Sigmoid colon (tissue), 7 donors: Measurements from ENCODE around the gene GSN. TPM values are rescaled to one million over a fixed set of nuclear protein-coding genes. Genes with fewer than 3 reads are reported as not detected.
A peak's percentile ranks its signal among the peaks of the same experiment; 100 is the strongest.

Source experiments
- DNase-seq: peaks from one replicate; pipeline ENCODE4 v3.0.0-alpha.2; 2019
- H3K27ac ChIP-seq, 4 donors: fragments of 200-600 bp; sonication (generic); one replicate each; pipeline ENCODE4 v1.5.1; 2016 to 2019; ENCODE audit warnings: mild to moderate bottlenecking in 1 of 4
- H3K27me3 ChIP-seq, 3 donors: fragments of 200-600 bp; sonication (generic); one replicate each; pipeline ENCODE4 v1.5.1; 2019; ENCODE audit warnings: mild to moderate bottlenecking in 1 of 3
- H3K36me3 ChIP-seq, 4 donors: fragments of 200-600 bp; sonication (generic); one replicate each; pipeline ENCODE4 v1.5.1; 2016 to 2019
- H3K4me1 ChIP-seq, 4 donors: fragments of 200-600 bp; sonication (generic); one replicate each; pipeline ENCODE4 v1.5.1; 2017 to 2019
- H3K4me3 ChIP-seq, 4 donors: fragments of 200-600 bp; sonication (generic); one replicate each; pipeline ENCODE4 v1.5.1; 2017 to 2019; ENCODE audit warnings: mild to moderate bottlenecking in 2 of 4, moderate library complexity in 1 of 4
- H3K9me3 ChIP-seq, 4 donors: fragments of 200-600 bp in 3 of 4; sonication (generic) in 3 of 4; one replicate each; pipeline versions ENCODE4 v1.5.1 to v1.6.1; 2013 to 2019
- CTCF ChIP-seq, 4 experiments: fragments of 450-650 bp in 3 of 4; fragments of 200-600 bp in 1 of 4; IDR thresholded peaks; one replicate each; pipeline ENCODE4 v1.5.1; 2016 to 2019; ENCODE audit warnings: antibody characterized with exemption in 4 of 4, mild to moderate bottlenecking in 3 of 4, moderate library complexity in 2 of 4
- EP300 ChIP-seq, 4 donors: sonication (generic); formaldehyde crosslinking; IDR thresholded peaks; one replicate each; pipeline ENCODE4 v1.6.1; 2017; ENCODE audit warnings: antibody characterized with exemption in 4 of 4
- POLR2A ChIP-seq, 2 donors: fragments of 450-650 bp; IDR thresholded peaks; one replicate each; pipeline ENCODE4 v1.6.1; 2016; ENCODE audit warnings: antibody characterized with exemption in 2 of 2, mild to moderate bottlenecking in 2 of 2, moderate library complexity in 2 of 2
- POLR2AphosphoS5 ChIP-seq, 4 donors: sonication (generic); formaldehyde crosslinking; IDR thresholded peaks; one replicate each; pipeline ENCODE4 v1.6.1; 2017; ENCODE audit warnings: antibody characterized with exemption in 4 of 4
- WGBS, 2 donors: extraction: QIAGEN DNeasy Blood & Tissue Kit; methylation state at CpG; one replicate each; pipeline ENCODE4 v1.1.7; 2013; 5-methylcytosine and 5-hydroxymethylcytosine counted together
- intact Hi-C: fragments of 100-400 bp; cut with DNase I; formaldehyde crosslinking; loops from one replicate; pipeline ENCODE4 v1.15.1; 2023
- polyA plus RNA-seq, 3 donors: library from polyadenylated mRNA; stranded (reverse); fragments of 200-250 nt; gene quantifications; one replicate each; pipeline ENCODE4 v1.2.3, GENCODE V29; 2013
- total RNA-seq, 4 donors: library from RNA; depleted of rRNA; stranded (reverse); fragments of >200 nt; gene quantifications; one replicate each; pipeline ENCODE4 v1.1.0, GENCODE V29; 2016
- donor health status: healthy with polysubstance abuse.
- donor health status: Bipolar disorder and iron deficiency.
- donor health status: healthy.

The GSN gene
- total and polyA plus RNA-seq, 7 donors = 333 to 2,826 (median 1,610) TPM

- H3K36me3 ChIP-seq = peaks cover 51 to 99% (median 78%) of the 10 kb centered on the region in 4 donors
- TF ChIP-seq CTCF (IDR thresholded peaks at IDR 0.05) (no peak), POLR2AphosphoS5 (IDR thresholded peaks at IDR 0.05) (peak in 1 of 4 donors; percentile 4), POLR2A (IDR thresholded peaks at IDR 0.05) (no peak)
- H3K4me3 ChIP-seq = no peak overlapping the region
- H3K4me1 ChIP-seq = peaks cover 0 to 75% (median 55%) of the 10 kb centered on the region in 4 donors
- no peaks in the 10 kb centered on the region for H3K27me3 ChIP-seq
- H3K9me3 ChIP-seq = no peaks in the 10 kb centered on the region
- DNase-seq = no peak
- 95% methylated on average over 11 of the region's 11 CpGs for WGBS, 2 donors
- peak overlapping the region; percentile 91 to 99 (median 94) for H3K27ac ChIP-seq
- intact Hi-C loops = no loop called here
Observed at GRCh38 chr9:121316852-121317373, 49.0 kb downstream of the GSN start.

DNA sequence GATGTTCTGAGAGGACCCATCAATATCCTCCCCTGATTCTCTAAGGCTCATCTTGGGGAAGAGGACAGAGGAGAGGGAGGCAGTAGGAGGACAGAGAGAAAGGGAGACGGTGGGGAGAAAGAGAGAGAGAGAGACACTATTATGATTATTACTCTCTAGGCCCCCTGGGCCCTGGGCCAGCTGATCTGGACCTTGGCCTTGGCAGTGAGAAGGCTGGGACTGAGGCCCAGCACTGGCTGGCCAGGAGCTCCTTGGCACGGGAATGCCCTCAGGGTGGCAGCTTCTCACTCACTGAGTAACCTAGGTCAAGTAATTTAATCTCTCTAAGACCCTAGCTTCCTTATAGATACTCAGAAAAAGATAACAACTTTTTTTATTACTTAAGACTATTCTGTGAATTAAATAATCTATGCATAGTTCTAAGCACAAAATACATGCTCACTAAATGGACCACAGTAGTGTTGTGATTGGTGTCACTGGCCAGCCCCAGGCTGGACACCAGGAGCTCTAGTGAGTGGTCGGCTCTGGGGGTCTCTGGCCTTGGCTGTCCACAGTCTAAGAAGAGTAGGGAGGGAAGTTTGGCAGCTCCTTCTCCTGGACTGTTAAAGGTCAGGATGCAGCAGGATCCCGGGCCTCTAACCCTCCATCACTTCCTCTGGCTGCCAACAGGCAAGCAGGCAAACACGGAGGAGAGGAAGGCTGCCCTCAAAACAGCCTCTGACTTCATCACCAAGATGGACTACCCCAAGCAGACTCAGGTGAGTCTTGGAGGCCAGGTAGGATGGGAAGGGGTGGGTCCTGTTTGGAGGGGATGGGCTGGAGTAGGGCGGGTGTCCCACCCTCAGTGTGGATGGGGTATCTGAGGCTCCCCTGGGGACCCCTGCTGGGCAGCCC is 50.0 kb downstream of the GSN start:
- Histone ChIP-seq H3K4me1 (peaks cover 0 to 78% (median 64%) of the 10 kb centered on the region in 4 donors), H3K9me3 (no peaks in the 10 kb centered on the region), H3K27ac (peak overlapping the region; percentile 91 to 99 (median 94)), H3K36me3 (peaks cover 46 to 99% (median 69%) of the 10 kb centered on the region in 4 donors), H3K27me3 (no peaks in the 10 kb centered on the region), H3K4me3 (no peak overlapping the region)
- no peak for DNase-seq
- TF ChIP-seq POLR2A (IDR thresholded peaks at IDR 0.05) = no peak
- no peak for TF ChIP-seq CTCF (IDR thresholded peaks at IDR 0.05)
- TF ChIP-seq POLR2AphosphoS5 (IDR thresholded peaks at IDR 0.05) = peak in 1 of 4 donors; percentile 4
- no peak for TF ChIP-seq EP300 (IDR thresholded peaks at IDR 0.05)
- intact Hi-C loops = loop anchor here (1.0 to 2.0 kb wide), 3 partner anchors 49 to 103 kb away; partner anchors contain the start of gene GSN
- 63 to 77% methylated on average over 6 of the region's 6 CpGs for WGBS, 2 donors

GRCh38 chr9:121318631-121319382 is 50.8 kb downstream of the GSN start:
- TF ChIP-seq EP300 (IDR thresholded peaks at IDR 0.05) = no peak
- TF ChIP-seq POLR2AphosphoS5 (IDR thresholded peaks at IDR 0.05) = no peak
- TF ChIP-seq CTCF (IDR thresholded peaks at IDR 0.05) = no peak
- TF ChIP-seq POLR2A (IDR thresholded peaks at IDR 0.05) = no peak
- Histone ChIP-seq H3K27ac (peak overlapping the region; percentile 91 to 99 (median 94)), H3K4me3 (no peak overlapping the region), H3K4me1 (peaks cover 0 to 77% (median 70%) of the 10 kb centered on the region in 4 donors), H3K36me3 (peaks cover 42 to 99% (median 62%) of the 10 kb centered on the region in 4 donors), H3K27me3 (no peaks in the 10 kb centered on the region), H3K9me3 (no peaks in the 10 kb centered on the region)
- WGBS, 2 donors = 86 to 91% methylated on average over 19 of the region's 19 CpGs
- intact Hi-C loops = loop anchor here (1.0 to 2.0 kb wide), 3 partner anchors 50 to 104 kb away; partner anchors contain the start of gene GSN
- peak; percentile 69 for DNase-seq

- intact Hi-C loops = loop anchor here (2.0 kb wide), 2 partner anchors 51 to 105 kb away; partner anchors contain the start of gene GSN
- TF ChIP-seq EP300 (IDR thresholded peaks at IDR 0.05) (no peak), CTCF (IDR thresholded peaks at IDR 0.05) (no peak), POLR2AphosphoS5 (IDR thresholded peaks at IDR 0.05) (no peak), POLR2A (IDR thresholded peaks at IDR 0.05) (no peak)
- H3K9me3 ChIP-seq = no peaks in the 10 kb centered on the region
- no peak overlapping the region for H3K4me3 ChIP-seq
- 93 to 95% methylated on average over 5 of the region's 5 CpGs for WGBS, 2 donors
- peaks cover 43 to 99% (median 62%) of the 10 kb centered on the region in 4 donors for H3K36me3 ChIP-seq
- no peaks in the 10 kb centered on the region for H3K27me3 ChIP-seq
- peak overlapping the region; percentile 91 to 99 (median 94) for H3K27ac ChIP-seq
- peak; percentile 53 for DNase-seq
- peaks cover 0 to 79% (median 75%) of the 10 kb centered on the region in 4 donors for H3K4me1 ChIP-seq
Observed at GRCh38 chr9:121319383-121319780, 51.4 kb downstream of the GSN start.
